ENCODE data around the gene CDHR3.

The CDHR3 gene

DNA sequence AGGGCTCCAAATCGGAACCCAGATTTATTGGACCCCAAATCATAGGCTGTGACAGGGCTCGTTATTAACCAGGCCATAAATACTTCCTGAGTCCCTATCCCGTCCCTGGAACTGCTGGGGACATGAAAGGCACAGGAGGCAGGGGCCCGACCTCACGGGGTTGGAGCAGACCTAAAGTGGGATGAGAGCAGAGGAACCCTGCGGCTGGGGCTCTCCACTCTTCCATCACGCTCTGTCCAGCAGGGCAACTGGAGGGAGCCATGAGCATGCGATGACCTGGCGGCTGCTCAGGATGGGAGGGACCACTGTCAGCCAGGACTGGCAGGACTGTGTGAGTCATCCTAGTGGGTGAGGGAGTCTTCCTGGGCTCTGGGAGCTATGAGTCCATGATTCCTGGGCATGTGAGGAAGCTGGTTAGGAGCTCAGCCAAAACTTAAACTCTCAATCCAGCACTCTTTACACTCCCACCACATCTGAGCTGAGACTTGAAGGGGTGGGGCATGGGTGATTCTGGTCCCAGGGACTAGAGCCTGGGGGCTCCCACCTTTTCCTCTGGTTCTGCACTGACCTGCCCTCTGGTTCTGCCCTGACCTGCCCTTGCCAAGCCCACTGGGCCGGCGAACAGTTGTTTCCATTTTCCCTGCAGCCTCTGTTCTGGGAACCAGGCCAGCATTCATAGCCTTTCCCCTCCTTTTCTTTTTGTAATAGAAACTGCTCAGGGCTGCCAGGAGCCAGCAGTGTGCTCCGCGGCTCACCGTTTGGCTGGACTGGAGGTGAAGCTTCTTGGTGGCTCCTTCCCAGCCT lies 101.9 kb downstream of the CDHR3 start (continued):
- TF ChIP-seq, protein P1, sequence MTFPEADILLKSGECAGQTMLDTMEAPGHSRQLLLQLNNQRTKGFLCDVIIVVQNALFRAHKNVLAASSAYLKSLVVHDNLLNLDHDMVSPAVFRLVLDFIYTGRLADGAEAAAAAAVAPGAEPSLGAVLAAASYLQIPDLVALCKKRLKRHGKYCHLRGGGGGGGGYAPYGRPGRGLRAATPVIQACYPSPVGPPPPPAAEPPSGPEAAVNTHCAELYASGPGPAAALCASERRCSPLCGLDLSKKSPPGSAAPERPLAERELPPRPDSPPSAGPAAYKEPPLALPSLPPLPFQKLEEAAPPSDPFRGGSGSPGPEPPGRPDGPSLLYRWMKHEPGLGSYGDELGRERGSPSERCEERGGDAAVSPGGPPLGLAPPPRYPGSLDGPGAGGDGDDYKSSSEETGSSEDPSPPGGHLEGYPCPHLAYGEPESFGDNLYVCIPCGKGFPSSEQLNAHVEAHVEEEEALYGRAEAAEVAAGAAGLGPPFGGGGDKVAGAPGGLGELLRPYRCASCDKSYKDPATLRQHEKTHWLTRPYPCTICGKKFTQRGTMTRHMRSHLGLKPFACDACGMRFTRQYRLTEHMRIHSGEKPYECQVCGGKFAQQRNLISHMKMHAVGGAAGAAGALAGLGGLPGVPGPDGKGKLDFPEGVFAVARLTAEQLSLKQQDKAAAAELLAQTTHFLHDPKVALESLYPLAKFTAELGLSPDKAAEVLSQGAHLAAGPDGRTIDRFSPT (tag by site-specific recombination; IDR thresholded peaks at IDR 0.05), result no peak
- no peak for TF ChIP-seq ZNF37A (tag by site-specific recombination; IDR thresholded peaks at IDR 0.05)
- TF ChIP-seq ZNF664 (tag by site-specific recombination; IDR thresholded peaks at IDR 0.05), result no peak
- TF ChIP-seq ZNF121 (tag by site-specific recombination; IDR thresholded peaks at IDR 0.05), result no peak
- no peak for TF ChIP-seq ZNF426 (tag by site-specific recombination; IDR thresholded peaks at IDR 0.05)
- no peak for TF ChIP-seq ZNF146 (tag by site-specific recombination; IDR thresholded peaks at IDR 0.05)
- TF ChIP-seq, protein P2, sequence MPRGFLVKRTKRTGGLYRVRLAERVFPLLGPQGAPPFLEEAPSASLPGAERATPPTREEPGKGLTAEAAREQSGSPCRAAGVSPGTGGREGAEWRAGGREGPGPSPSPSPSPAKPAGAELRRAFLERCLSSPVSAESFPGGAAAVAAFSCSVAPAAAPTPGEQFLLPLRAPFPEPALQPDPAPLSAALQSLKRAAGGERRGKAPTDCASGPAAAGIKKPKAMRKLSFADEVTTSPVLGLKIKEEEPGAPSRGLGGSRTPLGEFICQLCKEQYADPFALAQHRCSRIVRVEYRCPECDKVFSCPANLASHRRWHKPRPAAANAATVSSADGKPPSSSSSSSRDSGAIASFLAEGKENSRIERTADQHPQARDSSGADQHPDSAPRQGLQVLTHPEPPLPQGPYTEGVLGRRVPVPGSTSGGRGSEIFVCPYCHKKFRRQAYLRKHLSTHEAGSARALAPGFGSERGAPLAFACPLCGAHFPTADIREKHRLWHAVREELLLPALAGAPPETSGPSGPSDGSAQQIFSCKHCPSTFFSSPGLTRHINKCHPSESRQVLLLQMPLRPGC (tag by site-specific recombination; IDR thresholded peaks at IDR 0.05), result no peak
- TF ChIP-seq ZSCAN30 (tag by site-specific recombination; IDR thresholded peaks at IDR 0.05), result peak; percentile 94

DNA sequence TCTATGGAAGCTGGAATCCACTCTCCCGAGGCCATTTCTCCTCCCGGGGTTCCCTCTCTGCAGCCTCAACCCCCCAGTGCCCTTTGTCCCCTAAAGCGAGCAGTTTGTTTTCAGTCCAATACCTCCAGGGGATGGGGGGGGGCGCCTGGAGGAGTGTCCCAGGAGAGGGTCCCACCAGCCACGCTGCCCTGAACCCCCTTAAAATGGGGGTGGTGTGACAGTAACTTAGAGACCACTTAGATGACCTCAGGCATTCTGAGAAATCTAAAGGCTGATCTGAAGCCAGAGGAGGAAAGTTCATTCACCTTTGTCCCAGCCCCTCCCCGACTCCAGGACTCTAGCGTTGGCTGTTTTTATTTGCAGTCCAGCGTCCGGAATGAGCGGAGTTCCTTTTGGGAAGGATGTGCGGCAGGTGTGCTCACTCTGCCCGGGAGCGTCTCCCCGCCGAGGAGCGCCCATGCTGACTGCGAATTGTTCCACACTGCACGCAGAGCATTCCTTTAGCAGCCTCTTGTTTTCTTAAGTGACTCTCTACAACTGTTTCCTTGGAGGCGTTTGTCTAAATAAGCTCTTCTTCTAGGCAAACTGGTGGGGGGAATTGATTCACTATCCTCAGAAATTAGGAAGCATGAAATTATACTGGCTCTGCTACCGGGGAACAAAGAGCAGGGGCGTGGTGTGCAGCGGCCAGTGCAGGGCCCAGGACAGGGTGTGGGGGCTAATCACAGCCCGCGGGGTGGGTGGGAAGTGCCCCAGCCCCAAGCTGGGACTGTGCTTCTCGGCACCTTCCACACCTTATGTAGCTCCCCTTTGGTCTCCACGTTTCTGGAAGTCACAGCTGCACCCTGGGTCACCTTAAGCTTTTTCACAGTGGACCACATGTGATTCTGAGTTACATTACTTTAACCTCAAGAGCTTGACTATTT lies 102.8 kb downstream of the CDHR3 start:
- POLR2A ChIA-PET, result interaction anchor here (1.0 kb wide), 1 partner anchor 46 kb away, joined by 4 read pairs; the partner anchor contains the start of gene SYPL1
- Histone ChIP-seq H3K27ac (ENCODE audit: extremely low read depth, low read depth, low read length) (peak overlapping the region; percentile 50; the same call in 1 of the 2 replicates), H3K4me3 (ENCODE audit: low read depth, low read length) (no peak overlapping the region), H3K36me3 (ENCODE audit: control insufficient read depth in 2 of 2, insufficient read depth in 1 of 2, low read length in 2 of 2) (no peaks in the 10 kb centered on the region), H3K9me3 (ENCODE audit: control insufficient read depth, insufficient read depth, low read depth, low read length) (no peaks in the 10 kb centered on the region), H3K4me1 (ENCODE audit: control insufficient read depth, insufficient read depth, low read length) (peaks cover 15% of the 10 kb centered on the region)
- CTCF ChIA-PET, result interaction anchor here (0.5 to 1.3 kb wide), 9 partner anchors 88 to 1119 kb away, joined by 3 to 7 read pairs (median 3); no protein-coding TSS in a partner anchor
- TF ChIP-seq ZNF335 (tag by site-specific recombination; conservative IDR thresholded peaks at IDR 0.05), result no peak
- TF ChIP-seq, protein P3, sequence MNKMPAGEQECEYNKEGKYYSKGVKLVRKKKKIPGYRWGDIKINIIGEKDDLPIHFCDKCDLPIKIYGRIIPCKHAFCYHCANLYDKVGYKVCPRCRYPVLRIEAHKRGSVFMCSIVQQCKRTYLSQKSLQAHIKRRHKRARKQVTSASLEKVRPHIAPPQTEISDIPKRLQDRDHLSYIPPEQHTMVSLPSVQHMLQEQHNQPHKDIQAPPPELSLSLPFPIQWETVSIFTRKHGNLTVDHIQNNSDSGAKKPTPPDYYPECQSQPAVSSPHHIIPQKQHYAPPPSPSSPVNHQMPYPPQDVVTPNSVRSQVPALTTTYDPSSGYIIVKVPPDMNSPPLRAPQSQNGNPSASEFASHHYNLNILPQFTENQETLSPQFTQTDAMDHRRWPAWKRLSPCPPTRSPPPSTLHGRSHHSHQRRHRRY (tag by site-specific recombination; IDR thresholded peaks at IDR 0.05), result no peak
- TF ChIP-seq ZXDB (tag by site-specific recombination; IDR thresholded peaks at IDR 0.05), result no peak
- TF ChIP-seq, protein P4, sequence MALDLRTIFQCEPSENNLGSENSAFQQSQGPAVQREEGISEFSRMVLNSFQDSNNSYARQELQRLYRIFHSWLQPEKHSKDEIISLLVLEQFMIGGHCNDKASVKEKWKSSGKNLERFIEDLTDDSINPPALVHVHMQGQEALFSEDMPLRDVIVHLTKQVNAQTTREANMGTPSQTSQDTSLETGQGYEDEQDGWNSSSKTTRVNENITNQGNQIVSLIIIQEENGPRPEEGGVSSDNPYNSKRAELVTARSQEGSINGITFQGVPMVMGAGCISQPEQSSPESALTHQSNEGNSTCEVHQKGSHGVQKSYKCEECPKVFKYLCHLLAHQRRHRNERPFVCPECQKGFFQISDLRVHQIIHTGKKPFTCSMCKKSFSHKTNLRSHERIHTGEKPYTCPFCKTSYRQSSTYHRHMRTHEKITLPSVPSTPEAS (tag by site-specific recombination; IDR thresholded peaks at IDR 0.05), result no peak
- no peak for TF ChIP-seq ZNF514 (tag by site-specific recombination; IDR thresholded peaks at IDR 0.05)
- TF ChIP-seq, protein P5, sequence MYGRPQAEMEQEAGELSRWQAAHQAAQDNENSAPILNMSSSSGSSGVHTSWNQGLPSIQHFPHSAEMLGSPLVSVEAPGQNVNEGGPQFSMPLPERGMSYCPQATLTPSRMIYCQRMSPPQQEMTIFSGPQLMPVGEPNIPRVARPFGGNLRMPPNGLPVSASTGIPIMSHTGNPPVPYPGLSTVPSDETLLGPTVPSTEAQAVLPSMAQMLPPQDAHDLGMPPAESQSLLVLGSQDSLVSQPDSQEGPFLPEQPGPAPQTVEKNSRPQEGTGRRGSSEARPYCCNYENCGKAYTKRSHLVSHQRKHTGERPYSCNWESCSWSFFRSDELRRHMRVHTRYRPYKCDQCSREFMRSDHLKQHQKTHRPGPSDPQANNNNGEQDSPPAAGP (tag by site-specific recombination; IDR thresholded peaks at IDR 0.05), result no peak
- TF ChIP-seq, protein P6, sequence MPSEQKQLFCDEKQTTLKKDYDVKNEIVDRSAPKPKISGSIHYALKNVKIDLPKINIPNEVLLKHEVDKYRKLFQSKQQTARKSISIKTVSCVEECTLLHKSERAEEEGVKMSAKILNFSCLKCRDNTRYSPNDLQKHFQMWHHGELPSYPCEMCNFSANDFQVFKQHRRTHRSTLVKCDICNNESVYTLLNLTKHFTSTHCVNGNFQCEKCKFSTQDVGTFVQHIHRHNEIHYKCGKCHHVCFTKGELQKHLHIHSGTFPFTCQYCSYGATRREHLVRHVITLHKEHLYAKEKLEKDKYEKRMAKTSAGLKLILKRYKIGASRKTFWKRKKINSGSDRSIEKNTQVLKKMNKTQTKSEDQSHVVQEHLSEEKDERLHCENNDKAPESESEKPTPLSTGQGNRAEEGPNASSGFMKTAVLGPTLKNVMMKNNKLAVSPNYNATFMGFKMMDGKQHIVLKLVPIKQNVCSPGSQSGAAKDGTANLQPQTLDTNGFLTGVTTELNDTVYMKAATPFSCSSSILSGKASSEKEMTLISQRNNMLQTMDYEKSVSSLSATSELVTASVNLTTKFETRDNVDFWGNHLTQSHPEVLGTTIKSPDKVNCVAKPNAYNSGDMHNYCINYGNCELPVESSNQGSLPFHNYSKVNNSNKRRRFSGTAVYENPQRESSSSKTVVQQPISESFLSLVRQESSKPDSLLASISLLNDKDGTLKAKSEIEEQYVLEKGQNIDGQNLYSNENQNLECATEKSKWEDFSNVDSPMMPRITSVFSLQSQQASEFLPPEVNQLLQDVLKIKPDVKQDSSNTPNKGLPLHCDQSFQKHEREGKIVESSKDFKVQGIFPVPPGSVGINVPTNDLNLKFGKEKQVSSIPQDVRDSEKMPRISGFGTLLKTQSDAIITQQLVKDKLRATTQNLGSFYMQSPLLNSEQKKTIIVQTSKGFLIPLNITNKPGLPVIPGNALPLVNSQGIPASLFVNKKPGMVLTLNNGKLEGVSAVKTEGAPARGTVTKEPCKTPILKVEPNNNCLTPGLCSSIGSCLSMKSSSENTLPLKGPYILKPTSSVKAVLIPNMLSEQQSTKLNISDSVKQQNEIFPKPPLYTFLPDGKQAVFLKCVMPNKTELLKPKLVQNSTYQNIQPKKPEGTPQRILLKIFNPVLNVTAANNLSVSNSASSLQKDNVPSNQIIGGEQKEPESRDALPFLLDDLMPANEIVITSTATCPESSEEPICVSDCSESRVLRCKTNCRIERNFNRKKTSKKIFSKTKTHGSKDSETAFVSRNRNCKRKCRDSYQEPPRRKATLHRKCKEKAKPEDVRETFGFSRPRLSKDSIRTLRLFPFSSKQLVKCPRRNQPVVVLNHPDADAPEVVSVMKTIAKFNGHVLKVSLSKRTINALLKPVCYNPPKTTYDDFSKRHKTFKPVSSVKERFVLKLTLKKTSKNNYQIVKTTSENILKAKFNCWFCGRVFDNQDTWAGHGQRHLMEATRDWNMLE (tag by site-specific recombination; conservative IDR thresholded peaks at IDR 0.05; ENCODE audit: low read depth), result no peak
- TF ChIP-seq, protein P7, sequence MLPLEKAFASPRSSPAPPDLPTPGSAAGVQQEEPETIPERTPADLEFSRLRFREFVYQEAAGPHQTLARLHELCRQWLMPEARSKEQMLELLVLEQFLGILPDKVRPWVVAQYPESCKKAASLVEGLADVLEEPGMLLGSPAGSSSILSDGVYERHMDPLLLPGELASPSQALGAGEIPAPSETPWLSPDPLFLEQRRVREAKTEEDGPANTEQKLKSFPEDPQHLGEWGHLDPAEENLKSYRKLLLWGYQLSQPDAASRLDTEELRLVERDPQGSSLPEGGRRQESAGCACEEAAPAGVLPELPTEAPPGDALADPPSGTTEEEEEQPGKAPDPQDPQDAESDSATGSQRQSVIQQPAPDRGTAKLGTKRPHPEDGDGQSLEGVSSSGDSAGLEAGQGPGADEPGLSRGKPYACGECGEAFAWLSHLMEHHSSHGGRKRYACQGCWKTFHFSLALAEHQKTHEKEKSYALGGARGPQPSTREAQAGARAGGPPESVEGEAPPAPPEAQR (tag by site-specific recombination; IDR thresholded peaks at IDR 0.05), result no peak
- no peak for TF ChIP-seq ZNF626 (tag by site-specific recombination; IDR thresholded peaks at IDR 0.05)

All from HEK293 (cell line).